ENCODE measurements around the gene SH3RF3.

DNA sequence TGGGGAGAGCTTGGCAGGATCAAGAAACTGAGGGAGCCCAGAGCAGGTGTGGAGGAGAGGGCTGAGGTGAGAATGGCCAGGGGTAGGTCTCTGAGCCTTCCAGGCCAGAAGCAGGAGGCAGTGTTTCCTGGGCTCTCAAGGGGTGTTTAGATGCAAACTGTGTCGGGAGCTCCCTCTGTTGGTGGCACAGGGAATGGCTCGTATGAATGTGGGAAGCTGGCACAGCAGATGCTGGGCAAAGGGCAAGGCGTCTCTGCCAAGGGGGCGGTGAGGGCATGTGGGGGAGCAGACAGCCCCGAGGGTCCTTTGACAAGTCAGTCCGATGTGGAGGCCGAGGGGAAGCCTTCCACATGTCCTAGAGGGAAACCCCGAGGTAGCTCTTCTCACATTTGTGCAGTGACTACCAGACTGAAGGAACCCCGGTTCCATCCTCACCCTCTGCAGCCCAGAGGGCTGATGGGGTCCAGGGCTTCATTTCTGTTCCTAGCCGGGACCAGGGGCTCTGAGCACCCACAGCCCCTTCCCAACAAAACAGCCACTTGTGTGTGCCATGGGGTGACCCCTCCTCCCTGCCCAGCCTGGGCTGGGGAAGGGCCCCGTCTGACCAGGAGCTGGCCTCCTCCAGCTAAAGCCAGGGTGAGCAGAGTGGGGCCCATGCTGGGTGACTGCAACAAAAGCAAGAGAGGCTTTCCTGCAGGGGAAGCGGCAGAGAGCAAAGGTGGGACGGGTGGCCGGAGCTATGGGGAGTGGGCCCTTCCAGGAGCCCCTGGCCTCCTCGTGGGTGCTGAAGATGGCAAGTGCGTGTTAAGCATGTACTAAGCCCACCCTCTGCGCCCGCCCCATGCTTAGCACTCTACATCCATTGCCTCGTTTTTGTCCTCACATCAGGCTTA lies 381.4 kb downstream of the SH3RF3 start:
- TF ChIP-seq POLR2A (IDR thresholded peaks at IDR 0.05) (no peak), CTCF (IDR thresholded peaks at IDR 0.05) (peak; percentile 91 to 94 (median 93)), POLR2AphosphoS5 (IDR thresholded peaks at IDR 0.05) (no peak)

Measured in upper lobe of left lung (tissue), 4 donors.